ENCODE data around the gene ASCL1. TPM values are rescaled to one million over a fixed set of nuclear protein-coding genes. Genes with fewer than 3 reads are reported as not detected.

The ASCL1 gene
- total RNA-seq, 1 donor from 2014 or later, result not detected

DNA sequence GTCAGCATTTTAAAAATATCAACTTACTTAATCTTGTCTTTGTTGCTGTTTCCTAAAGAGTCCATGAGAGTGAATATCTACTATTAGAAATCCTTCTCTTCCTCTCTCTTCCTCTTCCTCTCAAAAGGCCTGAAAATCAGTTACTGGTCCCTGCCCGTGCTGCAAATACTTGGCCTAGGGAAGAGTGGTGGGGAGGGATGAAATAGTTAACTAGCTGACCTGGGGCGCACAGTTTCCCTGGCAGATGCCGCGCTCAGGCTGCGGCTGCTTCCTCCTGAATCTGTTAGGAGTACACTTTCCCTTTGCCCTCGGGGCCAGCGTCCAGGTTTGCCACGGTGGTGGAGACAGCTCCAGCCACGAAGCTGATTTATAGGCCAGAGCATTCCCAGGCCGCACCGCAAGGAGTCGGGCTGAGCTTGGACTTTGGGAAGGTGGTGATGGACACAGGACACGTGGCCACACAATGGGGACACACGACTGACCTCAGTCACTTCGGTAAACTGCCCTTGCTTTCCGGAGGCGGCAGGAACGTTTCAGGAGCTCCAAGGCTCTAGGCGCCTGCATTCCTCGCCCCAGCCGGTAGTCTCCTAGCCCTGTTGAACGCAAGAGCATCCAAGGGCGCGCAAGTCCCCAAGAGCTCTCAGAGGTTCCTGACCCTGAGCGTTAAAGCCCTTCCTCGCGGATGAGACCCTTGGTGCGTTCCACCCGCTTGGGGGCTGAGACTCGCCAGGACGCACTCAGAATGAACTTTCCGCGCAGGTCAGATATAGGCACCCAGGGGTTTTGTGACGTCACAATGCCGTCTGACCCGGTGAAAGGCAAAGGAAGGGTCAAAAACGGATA, 7.1 kb upstream of the ASCL1 start:
- intact Hi-C loops (cut with DNase I), result no loop called here

DNA sequence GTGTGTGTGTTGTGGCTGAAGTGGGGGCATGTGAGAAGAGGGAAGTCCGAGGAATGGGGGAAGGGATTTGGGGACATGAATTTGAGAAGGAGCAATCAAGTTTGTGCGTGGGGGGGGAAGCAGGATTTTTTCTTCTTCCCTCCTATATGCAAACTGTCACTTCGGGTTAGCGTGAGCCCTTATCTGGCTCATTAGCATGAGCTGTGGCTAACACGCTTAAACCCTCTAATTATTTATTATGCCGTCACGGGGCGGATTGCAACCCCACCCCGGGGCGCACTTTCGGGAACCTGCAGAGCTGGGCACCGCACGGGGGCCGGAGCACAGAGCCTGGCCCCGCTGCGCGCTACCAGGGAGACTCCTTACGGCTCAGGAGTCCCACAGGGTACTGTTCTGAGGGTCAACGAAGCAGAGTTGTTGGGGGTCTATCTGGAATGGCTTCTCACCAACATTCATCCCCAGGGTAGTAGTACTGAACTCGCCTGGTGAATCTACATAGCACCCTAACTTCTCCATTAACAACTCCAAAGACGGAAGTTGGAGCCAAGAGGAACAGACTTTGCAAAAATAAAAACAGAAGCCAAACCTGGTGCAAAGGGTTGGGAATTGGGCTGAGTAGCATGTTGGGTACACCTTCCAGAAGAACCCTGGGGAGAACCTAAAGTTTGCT, 6.4 kb upstream of the ASCL1 start:
- no peak for DNase-seq (ENCODE audit: low spot score)
- intact Hi-C loops (cut with DNase I), result no loop called here

More for the DNA sequence above, 7.1 kb upstream of the ASCL1 start:
- DNase-seq (ENCODE audit: low spot score), result no peak

DNA sequence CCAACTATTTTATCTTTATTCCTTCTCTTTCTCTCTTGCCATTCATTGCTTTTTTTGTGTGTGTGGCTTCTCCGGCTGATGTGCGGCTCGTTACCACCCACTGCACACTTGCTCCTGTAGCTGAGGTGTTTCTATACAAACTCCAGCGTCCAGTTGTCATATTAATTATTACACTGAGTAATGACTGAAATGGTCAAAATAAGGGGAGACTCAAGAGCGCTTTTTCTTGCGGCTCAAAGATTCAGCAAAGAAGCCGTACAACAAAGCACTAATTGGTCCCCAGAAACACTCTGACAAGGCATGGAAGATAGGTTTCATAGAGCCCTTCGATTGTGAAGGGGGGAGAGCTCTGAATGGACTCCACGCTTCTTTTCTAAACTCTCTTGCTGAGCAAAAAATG, 5.6 kb upstream of the ASCL1 start:
- intact Hi-C loops (cut with DNase I), result no loop called here
- DNase-seq (ENCODE audit: low spot score), result no peak

DNA sequence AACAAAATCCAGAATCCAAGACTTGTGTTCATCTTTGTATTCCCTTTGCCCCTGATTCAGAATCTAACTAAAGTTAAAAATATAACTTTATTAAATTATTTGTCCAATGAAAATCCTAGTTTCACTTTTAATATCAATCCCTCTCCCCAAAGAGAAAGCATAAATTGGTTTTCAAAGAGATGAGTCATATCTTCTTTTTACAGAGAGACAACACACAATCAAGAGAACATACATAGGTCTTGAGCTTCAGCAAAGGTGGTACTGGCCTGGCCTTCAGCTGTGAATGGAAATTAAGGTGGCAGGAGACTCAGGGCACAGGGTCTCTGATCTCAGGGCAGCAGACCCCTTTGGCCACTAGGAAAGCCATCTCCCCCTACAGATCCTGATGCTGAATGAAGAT, 4.3 kb upstream of the ASCL1 start:
- intact Hi-C loops (cut with DNase I), result no loop called here
- no peak for DNase-seq (ENCODE audit: low spot score)

DNA sequence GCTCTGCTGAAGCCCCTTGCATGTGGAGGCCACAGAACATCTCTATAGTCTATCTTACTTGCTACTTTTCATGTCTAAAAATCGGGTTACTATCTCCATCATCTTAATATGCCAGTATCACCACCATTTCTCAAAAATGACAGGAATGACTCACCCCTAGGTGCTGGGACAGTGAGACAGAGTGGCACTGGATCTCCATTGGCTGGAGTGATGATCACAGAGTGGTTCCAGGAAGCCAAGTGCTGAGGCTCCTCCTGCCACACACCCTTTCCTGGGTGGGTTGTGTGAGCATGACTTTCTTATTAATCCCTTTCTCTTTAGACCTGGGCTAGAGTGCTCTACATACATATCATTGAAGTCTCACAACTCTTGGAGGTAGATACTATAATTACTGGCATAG, 3.3 kb upstream of the ASCL1 start:
- intact Hi-C loops (cut with DNase I), result no loop called here
- no peak for DNase-seq (ENCODE audit: low spot score)

DNA sequence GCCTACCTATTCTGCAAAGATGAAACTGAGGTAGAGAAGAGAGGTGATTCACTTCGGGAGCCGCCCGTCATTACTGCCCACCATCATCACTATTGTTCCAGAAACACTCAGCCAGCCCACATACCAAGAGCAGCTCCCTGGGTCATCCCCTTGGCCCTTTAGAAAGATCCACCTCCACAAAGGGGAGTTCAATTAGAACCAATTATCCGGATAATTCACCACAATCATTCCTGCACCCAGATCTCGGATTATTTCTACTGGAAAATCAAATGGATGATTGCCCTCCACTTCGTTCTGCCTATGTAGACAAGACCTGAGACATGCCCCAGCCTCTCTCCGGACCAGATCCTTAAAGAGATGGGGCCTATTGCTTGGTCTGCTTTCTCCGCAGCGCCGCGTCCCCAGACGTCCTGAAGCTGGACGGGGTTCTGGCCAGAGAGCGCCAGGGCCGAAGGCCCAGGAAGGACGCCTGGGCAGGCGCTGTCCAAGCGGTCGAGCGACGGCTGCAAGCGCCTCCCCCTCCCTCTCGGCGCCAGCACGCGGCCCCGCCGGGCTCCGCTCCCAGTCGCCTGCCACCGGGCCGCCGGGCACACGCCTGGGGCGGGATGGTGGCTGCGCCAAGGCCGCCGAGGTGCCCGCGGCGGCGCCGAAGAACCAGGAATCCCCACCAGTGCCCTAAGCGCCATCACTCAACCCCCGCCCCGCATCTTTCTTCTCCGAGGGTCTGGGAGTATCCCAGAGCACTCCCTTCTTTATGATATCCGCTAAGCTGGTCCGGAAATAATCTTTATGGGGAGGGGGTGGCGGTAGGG, 1.3 kb upstream of the ASCL1 start:
- DNase-seq (ENCODE audit: low spot score), result no peak
- intact Hi-C loops (cut with DNase I), result no loop called here

DNA sequence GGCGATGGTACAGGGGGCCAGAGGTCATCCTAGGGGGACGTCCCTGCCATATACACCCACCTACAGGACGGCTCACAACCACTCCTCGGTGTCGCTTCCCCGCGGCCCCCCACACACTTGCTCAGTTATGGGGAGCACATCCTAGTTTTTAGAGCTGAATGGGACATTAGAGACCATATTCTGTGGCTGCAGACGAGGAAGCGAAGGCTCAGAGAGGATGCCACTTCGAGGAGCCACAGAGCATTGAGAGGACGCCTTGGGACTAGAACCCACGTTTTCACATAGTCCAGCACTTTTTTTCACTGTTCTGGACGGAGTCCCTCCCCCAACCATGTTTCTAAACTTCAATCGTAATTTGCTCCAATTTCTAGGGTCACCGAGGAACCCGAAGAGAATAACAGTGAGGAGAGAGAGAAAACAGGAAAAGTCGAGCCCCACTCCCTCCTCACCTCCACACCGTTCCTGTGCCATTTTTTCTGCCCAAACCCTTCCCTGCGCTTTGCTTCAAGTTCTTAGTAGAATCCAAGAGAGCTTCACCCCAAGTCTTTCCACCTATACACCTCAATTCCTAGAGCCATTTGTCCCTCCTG, 641 bp upstream of the ASCL1 start:
- DNase-seq (ENCODE audit: low spot score), result no peak
- intact Hi-C loops (cut with DNase I), result no loop called here

DNA sequence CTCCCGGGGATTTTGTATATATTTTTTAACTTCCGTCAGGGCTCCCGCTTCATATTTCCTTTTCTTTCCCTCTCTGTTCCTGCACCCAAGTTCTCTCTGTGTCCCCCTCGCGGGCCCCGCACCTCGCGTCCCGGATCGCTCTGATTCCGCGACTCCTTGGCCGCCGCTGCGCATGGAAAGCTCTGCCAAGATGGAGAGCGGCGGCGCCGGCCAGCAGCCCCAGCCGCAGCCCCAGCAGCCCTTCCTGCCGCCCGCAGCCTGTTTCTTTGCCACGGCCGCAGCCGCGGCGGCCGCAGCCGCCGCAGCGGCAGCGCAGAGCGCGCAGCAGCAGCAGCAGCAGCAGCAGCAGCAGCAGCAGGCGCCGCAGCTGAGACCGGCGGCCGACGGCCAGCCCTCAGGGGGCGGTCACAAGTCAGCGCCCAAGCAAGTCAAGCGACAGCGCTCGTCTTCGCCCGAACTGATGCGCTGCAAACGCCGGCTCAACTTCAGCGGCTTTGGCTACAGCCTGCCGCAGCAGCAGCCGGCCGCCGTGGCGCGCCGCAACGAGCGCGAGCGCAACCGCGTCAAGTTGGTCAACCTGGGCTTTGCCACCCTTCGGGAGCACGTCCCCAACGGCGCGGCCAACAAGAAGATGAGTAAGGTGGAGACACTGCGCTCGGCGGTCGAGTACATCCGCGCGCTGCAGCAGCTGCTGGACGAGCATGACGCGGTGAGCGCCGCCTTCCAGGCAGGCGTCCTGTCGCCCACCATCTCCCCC, 777 bp downstream of the ASCL1 start:
- no peak for DNase-seq (ENCODE audit: low spot score)
- intact Hi-C loops (cut with DNase I), result no loop called here

DNA sequence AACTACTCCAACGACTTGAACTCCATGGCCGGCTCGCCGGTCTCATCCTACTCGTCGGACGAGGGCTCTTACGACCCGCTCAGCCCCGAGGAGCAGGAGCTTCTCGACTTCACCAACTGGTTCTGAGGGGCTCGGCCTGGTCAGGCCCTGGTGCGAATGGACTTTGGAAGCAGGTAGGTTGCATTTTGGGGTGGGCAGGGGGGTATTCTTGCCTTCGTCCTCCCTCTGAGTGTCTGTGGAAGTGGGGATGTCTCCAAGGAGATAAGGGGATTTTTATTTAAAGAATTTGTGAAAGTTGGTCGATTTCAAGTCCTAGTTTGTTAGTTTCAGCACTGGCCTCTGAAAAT, 1.3 kb downstream of the ASCL1 start:
- intact Hi-C loops (cut with DNase I), result no loop called here
- DNase-seq (ENCODE audit: low spot score), result no peak

DNA sequence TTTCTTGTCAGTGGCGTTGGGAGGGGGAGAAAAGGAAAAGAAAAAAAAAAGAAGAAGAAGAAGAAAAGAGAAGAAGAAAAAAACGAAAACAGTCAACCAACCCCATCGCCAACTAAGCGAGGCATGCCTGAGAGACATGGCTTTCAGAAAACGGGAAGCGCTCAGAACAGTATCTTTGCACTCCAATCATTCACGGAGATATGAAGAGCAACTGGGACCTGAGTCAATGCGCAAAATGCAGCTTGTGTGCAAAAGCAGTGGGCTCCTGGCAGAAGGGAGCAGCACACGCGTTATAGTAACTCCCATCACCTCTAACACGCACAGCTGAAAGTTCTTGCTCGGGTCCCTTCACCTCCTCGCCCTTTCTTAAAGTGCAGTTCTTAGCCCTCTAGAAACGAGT, 1.9 kb downstream of the ASCL1 start:
- intact Hi-C loops (cut with DNase I), result no loop called here
- DNase-seq (ENCODE audit: low spot score), result no peak

DNA sequence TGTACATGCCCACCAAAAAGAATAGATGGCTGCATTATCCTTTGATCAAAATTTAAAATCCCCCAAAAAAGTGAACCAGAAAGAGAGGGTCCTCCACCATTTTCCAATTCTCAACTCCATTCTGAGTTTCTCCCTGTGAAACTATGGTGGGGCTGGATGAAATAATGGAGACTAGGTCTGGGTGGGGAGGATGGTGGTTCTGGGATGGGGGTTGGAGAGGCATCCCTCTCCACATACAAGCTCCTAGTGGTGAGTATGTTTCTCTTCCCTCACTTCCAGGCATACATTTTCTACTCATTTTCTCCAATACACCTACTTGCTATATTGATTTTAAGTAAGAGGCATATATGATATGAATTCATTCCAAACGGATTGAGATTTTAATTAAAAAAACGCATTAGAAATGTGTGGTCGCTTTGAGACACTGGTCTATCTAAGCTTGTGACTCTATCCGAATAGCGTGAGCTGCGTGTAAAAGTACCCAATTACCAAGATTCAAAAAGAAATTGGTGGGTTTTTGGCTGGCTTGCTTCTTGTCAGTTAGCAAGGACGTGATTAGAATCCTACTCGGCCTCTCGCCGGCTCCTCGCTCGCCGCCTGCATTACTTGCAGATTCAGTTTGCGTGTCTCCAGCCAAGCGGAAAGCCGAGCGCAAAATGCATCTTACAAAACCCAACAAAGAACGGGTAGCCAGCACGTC, 3.4 kb downstream of the ASCL1 start:
- intact Hi-C loops (cut with DNase I), result no loop called here
- no peak for DNase-seq (ENCODE audit: low spot score)

DNA sequence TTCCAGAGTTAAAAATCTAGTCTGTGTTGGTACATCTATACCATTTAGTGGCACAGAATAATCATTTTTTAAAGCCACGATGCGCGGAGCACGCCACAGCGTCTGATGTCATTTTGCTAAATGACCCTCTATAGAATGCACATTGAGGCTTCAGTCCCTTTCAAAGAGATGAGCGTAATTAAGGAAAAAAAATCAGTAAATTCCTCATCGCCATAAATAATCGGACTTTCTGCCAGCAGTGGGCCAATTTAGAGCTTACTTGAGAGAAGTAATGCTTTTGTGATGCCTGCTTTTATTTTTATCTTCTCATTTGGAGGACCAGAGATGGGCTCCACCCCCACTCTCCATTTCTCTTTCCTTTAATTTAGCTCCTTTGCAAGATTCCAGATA, 4.0 kb downstream of the ASCL1 start:
- intact Hi-C loops (cut with DNase I), result no loop called here
- DNase-seq (ENCODE audit: low spot score), result no peak

DNA sequence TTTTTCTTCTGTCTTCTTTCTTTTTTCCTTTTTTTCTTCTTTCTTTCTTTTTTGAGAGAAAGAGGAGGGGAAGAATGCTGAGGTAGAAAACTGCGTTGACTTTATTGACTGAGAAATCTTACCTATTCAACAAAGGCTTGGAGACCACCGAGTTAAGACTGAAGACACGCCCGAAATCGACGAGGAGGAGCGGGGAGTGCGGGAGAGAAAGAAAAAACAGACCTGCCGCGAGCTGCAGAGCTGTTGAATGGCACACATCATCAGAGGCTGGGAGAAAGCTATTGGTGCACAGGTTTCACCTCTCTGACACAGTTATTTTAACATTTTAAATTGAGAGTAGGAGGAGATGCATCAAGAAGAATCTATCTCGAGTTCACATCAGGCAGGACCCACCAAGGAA, 5.1 kb downstream of the ASCL1 start:
- no peak for DNase-seq (ENCODE audit: low spot score)
- intact Hi-C loops (cut with DNase I), result no loop called here

DNA sequence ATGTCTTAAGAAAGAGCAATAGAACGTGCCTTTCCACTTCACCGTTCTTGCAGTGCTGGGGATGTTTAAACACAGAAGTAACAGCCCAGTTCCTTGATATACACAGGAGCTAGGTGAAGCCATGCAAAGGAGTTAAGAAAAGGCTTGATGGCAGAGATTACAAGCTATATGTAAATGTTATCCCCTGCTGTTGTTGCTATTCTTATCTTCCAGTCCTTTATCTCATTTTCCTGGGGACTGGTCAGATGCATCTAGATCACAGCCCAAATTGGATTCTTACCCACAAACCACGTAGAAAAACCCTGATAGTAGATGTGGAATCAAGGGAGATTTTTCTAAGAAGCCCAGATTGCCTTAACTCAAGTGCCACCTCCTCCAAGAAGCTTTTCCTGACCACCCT, 5.5 kb downstream of the ASCL1 start:
- intact Hi-C loops (cut with DNase I), result no loop called here

DNA sequence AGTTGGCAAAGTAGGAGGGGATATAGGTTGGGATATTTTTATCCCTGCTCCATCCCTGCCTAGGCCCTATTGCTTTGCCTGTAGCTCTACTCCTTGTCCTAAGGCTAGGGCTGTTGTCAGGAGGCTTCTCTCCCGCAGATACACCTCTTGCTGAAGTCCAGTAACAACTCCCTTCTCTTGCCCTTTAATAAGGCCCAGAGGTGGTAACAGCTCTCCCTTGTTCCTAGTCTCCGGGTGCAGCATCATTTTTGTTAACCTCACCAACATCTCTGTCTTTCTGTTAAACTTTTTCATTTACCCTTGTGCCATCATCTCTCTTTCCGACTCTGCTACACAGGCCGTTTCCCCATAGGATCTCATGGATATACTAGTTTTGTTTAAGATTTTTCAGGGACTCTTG, 6.3 kb downstream of the ASCL1 start:
- intact Hi-C loops (cut with DNase I), result no loop called here
- DNase-seq (ENCODE audit: low spot score), result no peak

More for the DNA sequence above, 5.5 kb downstream of the ASCL1 start:
- DNase-seq (ENCODE audit: low spot score), result no peak

DNA sequence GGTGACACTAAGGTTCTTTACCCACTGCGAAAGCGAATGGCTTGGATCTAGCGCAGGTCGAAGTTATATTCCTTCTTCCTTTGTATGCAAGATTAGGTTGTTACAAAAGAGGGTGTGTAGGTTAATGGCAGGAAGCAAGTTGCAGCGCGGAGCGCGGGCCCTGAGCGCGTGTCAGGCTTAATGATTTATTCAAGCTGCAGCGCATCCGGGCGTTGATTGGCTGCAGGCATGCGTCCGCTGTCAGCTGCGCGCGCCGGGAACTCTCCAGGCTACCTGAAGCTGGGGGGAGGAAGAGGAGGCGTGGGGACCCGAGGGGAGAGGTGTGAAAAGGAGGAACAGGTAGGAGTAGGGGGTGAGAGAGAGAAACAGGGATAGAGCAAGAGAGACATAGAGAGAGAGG, 7.4 kb downstream of the ASCL1 start:
- intact Hi-C loops (cut with DNase I), result no loop called here
- no peak for DNase-seq (ENCODE audit: low spot score)

DNA sequence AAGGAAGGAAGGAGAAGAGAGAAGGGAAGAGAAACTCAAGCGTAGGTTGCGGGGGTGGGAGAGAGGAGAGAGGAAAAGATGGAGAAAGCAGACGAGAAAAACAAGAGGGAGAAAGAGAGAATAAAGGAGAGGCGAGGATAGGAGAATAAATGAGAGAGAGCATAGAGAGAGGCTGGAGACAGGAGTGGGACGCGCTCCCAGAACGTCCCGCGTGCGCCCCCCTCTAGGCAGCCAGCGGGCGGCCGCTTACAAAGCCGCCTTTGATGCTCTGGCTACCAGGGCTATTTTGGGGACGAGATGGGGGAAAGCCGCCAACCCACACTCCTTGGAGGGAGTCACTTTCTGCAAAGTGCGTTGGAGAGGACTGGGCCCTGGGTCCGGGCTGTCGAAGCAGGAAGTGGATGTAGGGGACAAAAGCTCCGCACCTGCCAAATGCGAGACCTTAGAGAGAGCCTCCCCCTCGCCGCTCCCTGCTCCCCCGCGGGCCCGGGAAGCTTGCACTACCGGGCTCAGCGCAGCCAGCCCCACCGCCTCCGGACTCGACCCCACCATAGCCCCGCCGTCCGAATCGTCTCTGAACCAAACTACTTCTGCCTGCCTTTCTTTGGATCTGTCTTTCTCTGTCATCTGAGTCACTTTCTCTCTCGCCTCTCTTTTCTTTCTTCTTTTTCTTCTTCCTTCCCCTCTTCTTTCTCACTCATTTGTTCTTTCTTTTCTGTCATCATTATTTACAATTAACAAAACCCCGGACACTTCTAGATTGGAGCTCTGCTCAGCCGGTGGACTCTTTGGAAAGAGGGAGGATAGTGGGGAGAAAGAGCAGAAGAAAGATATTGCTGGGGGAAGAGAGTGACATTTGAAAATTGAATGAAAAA, 8.0 kb downstream of the ASCL1 start:
- DNase-seq (ENCODE audit: low spot score), result no peak
- intact Hi-C loops (cut with DNase I), result no loop called here
